Skin of body (tissue), 2 donors: ENCODE measurements around the gene RAB3IL1. TPM values are rescaled to one million over a fixed set of nuclear protein-coding genes. Genes with fewer than 3 reads are reported as not detected.

Experiments used
- DNase-seq: peaks from one replicate; lab custom pipeline; 2025; lab: John Stamatoyannopoulos, UW
- total RNA-seq: library from RNA; depleted of rRNA; stranded (reverse); fragments of >200 nt; gene quantifications from one replicate; pipeline ENCODE4 v1.2.3, GENCODE V29; 2014

RAB3IL1 gene
- total RNA-seq, 1 donor from 2014 or later: 11.1 TPM

DNA sequence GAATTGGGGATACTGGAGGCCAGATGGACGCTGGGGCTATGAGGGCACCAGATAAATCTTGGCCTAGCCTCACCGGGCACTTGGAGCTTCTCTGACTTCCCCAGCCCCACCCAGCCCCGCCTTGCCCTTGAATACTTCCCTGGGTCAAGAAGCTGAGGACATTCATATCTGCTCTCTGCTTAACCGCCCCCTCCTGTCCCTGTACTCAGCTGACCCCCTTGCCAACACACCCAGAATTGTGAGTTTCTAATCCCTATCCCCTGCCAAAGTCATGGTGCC is 48.0 kb downstream of the RAB3IL1 start:
- no peak for DNase-seq

DNA sequence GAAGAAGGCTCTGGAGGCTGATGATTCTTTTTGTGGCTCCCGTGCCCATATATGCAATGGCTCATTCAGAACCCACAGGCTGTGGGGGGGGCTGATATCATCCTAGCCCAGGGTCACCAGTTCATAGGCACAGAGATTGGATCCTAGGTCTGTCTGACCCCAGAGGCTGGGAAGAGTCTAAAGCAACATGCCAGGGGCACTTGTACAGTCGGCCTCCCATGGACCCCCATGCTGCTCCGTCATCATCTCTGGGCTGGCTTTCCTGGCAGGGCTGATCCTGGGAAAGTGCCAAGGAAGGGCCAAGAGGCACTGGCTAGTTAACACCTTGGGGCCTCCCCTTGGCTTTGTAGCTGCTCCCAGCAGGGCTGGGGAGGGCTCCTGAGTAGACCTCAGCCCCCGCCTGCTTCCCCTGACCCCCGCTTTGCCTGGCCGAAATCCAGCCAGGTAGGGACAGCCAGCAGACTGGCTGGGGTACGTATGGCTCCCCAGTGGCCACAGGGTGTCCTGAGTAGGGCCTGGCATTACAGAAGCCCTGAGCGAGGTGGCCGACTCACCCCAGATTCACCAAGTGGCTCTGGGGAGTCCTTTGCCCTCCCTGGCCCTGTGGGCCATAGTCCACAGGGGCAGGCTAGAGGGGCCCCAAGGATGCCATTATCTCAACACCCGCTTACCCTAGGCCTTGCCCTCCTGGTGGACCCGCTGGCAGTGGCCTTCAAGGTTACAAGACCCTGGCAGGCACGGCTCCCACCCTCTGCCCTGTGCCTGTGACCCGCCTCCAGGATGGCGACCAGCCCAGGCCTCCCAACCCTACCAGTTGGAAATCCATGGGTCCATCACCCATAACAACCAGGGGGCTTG is 48.6 kb downstream of the RAB3IL1 start:
- DNase-seq: no peak

DNA sequence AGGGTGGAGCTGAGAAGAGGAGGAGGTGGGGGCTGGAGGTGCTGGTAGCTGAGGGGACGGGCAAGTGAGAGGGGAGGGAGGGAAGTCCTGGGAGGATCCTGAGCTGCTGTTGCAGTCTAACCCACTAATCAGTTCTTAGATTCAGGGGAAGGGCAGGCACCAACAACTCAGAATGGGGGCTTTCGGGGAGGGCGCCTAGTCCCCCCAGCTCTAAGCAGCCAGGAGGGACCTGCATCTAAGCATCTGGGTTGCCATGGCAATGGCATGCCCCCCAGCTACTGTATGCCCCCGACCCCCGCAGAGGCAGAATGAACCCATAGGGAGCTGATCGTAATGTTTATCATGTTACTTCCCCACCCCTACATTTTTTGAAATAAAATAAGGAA is 50.4 kb downstream of the RAB3IL1 start:
- DNase-seq: no peak

DNA sequence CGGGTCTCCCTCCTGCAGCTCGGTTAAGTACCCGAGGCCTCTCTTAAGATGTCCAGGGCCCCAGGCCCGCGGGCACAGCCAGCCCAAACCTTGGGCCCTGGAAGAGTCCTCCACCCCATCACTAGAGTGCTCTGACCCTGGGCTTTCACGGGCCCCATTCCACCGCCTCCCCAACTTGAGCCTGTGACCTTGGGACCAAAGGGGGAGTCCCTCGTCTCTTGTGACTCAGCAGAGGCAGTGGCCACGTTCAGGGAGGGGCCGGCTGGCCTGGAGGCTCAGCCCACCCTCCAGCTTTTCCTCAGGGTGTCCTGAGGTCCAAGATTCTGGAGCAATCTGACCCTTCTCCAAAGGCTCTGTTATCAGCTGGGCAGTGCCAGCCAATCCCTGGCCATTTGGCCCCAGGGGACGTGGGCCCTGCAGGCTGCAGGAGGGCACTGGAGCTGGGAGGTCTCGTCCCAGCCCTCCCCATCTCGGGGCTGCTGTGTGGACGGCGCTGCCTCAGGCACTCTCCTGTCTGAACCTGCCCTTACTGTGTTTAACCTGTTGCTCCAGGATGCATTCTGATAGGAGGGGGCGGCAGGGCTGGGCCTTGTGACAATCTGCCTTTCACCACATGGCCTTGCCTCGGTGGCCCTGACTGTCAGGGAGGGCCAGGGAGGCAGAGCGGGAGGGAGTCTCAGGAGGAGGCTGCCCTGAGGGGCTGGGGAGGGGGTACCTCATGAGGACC is 51.0 kb downstream of the RAB3IL1 start:
- DNase-seq: no peak

DNA sequence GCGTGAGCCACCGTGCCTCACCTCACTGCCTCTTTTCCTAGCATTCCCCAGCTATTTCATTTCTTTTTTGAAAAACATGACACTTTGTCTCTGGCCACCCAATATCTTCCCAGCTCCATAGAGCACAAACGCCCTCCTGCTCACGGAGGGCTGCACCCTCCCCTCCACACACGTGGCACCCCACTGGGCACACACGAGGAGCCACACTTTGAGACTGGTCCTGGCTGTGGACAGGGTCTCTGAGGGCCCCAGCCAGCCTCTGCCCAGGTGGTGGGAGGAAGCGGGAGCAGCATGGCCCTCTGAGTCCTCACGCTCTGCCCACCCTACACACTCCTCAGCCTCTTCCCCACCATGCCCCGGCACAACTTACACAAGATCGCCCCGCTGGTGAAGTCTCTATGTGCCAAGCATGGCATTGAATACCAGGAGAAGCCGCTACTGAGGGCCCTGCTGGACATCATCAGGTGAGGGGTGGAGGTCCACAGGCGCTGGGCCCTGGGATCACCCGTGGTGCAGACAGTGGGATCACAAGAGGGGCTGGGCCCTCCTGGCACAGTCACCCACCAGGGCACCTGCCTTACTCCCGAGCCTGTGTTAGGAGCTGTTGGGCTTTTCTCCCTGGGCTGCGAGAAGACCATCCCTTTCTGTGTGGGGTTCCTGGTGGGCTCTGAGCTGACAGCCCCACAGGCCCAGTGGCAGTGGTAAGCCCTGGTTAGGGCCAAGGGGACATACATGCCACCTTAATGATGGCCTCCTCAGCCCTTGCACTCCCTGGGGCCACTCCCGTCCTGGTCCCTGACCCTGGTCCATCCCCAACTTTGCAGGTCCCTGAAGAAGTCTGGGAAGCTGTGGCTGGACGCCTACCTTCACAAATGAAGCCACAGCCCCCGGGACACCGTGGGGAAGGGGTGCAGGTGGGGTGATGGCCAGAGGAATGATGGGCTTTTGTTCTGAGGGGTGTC is 52.3 kb downstream of the RAB3IL1 start:
- no peak for DNase-seq

DNA sequence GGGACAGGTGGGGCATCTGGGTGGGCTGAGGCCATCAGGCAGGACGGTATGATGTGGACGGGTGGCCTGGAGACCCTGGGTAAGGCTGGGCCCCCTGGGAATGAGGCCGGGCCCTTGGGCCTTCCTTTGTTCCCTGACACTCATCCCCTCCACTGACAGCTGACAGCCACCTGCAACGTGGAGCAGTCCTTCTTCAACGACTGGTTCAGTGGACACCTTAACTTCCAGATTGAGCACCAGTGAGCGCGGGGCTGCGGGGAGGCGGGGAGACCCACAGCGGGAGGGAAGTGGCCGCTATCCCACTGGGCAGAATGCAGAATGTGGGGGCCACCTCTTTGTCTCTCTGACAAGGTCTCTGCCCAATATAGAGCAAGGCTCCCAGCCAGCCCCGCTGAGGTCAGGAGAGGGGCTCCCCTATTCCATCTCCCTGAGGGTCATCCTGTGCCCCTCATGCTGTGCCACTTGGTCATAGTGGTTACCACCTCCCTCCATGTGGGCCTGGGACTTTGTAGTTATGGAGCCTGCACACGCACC is 53.8 kb downstream of the RAB3IL1 start:
- no peak for DNase-seq

DNA sequence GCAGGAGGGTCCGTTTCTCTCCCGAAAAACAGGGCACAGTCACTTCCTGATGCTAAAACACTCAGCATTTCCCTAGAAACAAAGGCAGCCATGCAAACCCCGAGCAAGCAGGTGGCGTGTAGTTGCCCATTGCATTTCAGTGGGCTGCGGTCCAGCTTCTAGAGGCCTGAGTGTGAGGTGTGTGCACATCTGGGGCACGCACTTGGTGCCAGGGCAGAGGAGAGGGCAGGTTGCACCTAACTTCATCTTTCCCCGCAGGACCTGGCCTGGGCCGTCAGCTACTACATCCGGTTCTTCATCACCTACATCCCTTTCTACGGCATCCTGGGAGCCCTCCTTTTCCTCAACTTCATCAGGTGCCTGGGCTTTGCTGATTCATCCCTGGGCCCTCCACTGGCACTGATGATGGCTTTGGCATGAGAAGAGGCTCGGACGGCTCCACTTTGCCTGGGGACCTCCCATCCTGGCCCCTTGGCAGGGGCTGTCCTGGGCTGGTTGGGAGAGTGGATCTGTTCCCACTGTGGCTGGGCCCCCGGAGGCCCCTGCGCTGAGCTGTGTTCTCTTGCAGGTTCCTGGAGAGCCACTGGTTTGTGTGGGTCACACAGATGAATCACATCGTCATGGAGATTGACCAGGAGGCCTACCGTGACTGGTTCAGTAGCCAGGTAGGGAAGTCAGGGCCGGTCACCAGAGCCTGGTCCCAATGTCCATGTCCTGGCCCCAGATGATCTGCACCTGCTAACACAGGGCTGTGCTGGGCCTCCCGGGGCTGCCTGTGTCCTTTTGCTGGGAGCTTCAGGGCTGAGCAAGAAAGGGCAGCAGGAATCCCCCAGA is 54.4 kb downstream of the RAB3IL1 start:
- DNase-seq: no peak

DNA sequence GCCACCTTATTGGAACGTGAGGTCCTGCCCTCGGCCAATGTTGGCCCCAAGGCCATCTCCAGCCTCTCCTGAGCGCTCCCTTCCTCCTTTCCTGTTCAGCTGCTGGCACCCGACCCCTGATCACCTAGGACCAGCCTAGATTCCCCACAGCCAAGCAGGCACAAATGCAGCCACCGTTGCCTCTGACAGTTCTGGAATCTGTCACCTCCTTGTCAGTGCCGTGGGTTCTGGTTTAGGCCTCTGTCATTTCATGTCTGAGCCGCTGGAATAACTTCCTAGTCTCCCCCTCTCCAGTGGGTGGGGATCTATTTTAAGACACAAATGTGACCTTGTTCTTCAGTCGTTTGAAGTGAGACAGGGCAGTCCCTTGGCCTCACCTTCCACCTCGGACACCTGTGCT is 55.7 kb downstream of the RAB3IL1 start:
- DNase-seq: no peak

DNA sequence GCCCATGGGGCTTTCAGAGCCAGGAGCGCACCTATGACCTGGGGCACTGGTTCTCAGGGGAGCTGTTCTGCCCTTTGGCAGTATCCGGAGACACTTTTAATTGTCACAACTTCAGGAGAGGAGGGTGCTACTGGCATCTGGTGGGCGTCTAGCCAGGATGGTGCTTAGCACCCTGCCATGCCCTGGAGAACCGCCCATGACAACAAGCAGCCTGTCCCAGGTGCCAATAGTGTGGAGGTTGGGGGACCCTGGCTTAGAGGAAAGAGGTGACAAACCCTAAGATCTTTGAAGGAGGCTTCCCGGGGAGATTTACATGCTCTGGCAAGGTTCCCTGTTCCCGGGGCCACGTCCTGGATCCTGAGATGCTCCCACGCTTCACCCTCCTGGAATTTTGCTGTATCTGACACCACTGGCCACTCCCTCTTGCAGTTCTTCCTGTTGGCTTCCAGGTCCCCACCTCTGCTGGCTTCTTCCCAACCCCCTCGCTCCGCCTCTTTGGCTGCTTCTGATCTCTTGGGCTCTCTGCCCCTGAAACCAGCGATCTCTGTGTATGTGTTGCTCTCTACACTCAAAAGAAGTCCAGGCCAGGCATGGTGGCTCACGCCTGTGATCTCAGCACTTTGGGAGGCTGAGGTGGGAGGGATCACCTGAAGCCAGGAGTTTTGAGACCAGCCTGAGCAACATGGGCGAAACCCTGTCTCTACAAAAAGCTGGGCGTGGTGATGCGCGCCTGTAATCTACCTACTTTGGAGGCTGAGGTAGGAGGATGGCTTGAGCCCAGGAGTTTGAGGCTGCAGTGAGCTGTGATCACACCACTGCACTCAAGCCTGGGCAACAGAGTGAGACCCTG is 57.1 kb downstream of the RAB3IL1 start:
- no peak for DNase-seq

DNA sequence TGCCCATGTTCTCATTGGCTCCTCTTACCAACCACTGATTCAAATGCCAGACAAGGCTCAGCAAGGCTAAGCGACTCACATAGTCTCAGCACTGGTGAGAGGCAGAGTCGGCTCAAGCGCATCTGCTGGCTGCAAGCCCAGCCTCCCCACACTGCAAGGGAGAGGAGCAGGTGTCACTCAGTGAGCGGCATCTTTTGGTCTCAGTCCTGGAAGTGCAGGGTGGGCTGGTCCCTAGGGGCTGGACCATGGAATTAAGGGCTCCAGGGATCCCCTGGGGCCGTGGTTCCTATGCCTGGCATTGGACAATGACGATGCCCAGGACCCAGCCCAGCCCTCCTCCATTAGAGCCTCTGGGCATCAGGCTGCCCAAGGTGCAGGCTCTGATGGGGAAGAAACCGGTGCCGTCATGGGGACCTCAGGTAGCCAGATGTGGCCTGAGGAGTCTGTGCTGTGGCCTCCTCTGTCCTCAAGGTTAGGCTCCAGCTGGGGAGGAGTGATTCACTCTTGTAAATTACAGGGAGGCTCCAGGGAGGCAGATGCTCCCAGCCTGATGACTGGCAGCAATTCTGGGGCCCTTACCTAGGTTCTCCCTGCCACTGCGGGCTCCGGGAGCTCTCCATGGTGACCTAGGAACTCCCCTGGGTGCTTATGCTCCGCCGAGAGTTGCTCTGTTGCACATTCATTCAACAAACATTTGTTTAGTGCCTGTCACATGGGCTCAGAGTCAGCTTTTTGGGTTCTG is 61.3 kb downstream of the RAB3IL1 start:
- no peak for DNase-seq

DNA sequence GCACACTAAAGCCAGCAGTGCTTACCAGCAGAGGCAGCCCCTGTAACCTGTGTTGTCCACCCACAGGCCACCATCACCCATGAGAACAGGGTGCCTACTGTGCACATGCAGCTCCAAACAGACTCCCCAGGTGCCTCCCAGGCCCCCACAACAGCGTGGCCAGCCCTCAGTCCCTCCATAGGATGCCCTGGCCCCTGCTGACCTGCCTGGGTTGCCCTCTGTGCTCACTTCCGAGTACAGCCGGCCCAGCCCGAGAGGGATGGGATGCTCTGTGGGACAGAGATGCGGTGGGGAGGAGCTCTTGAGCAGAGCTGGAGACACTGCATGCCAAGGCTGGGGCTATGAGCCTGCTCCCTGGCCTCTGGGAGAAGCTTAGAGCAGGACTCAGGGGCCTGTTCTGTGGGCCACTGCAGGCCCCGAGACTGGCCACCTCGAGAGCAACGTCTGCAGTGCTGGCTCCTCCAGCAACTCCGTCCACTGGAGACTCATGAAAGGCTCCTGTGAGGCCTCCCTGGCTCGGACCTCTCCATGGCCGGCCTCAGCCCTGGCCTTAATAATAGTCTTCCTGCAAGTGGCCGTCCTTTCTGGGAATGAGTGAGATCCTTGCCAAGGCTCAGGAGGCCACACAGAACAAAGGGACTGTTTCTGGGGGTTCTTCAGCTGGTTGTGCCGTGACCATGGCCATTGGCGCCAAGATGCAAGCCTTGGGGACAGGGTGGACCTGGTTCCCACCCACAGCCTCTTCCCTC is 62.2 kb downstream of the RAB3IL1 start:
- no peak for DNase-seq

DNA sequence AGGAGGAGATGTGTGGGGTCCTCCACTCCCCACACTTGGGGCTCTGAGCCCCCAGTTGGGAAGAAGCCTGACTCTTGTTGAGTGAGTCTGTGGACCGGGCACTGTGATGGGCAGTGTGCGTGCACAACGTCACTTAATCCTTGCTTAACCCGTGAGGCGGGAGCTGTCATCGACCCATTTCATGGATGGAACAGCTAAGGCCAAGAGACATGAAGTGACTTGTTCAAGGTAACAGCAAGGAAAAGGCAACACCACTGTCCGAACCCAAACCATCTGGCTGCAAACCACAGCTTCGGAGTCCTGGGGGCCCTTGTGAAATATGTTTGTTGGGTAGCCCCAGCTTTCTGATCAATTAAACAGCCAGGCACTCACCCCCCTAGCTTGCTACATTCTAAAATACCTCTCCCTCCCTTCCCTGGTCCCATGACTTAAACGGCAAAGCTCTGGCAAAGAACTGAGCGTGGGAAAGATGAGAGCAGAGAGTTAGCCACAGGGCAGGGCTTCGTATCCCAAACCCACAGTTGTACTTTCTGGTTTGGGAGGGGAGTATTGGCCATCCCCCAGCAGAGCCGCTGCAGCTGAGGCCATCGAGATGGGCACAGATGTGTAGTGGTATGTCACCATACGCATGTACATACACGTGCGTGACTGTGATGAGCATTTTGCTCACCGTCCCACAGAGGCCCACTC is 63.0 kb downstream of the RAB3IL1 start:
- no peak for DNase-seq

DNA sequence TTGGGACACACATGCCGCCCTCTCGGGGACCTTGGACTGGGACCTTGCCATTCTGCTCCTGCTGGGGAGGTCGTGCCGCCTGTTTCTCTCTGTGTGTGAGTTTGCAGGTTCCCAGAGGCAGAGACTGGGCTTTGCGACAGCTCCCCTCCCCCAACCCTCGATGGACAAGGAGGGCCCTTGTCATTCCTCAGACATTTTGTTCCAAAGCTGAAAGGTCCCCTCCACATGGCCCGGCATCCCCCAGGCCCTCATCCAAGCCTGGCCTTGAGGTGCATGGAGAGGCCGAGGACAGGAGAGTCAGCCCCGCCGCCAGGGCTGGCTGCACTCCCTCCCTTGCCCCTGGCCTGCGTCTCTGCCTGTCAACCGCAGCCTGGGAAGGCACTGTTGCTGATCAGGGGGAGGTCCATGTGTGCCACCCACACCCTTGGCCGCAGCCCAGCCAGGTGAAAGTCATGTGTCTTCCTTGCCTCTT is 63.6 kb downstream of the RAB3IL1 start:
- no peak for DNase-seq

DNA sequence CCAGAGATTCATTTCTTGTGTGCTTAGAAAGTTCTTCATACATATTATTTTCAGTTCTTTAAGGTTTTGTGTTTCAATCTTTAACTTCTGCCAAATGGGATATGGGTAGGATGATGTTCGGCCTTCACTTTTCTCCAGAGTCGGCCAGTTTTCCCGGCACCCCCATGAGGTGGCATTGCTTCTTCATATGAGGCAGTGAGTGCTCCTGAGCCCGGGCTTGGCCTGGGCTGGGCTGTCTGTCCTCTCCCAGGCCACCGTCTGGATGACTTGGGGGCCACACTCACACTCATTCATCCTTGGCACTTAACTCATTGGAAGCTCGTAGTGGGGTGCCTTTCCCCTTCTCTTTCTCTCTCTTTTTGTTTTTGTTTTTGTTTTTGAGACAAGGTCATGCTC is 65.5 kb downstream of the RAB3IL1 start:
- no peak for DNase-seq

DNA sequence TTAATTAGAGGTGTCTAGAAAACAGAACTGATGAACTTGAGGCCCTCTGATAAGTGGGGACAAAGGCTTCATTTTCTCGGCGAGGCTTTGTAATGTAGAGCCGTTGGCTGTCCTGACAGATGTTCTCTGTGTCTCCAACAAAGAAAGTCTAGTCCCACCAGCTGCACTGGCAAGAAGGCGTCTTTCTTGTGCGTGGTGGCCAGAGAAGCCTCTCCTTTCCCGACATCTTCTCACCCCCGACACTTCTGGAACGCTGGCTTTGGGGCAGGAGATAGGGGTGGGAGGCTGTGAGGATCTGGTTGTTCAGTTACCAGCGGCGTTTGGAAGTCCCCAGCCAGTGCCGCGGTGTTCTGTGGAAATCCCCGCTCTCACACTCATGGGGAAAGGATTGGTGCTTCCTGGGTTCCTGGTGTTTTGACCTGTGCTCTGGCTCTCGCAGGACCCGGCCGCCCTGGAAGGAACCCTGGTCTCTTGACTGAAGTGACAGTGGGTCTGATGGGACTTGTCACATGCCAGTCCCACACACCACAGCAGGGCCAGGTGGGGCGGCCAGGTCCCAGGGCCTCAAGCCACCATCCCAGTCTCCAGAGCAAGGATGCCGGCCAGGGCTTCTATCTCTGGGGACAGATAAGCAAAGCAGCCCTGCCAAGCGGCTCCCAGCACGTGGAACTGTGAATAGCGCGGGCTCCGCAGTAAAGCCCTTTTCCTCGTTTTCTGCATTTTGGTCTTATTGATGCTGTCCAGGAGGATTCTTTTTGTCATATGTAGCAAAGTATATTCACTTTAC is 66.1 kb downstream of the RAB3IL1 start:
- DNase-seq: no peak

DNA sequence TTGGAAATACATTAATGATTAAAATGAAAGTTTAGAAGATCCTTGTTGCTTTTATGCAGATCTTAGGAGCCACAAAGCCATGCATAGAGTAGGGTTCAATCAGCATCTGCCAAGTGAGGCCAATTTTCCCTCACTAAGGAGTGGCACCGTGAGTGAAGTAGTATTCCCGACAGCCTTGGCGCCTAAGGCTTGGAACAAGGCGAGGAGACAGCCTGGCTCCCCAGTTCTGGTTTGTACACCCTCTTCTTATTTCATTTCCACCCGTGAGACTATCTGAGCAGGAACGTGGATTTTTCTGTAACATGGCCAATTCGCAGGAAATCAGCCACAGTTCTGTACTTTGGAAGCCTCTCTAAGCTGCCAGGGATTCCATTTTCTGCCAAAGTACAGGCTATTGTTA is 66.7 kb downstream of the RAB3IL1 start:
- no peak for DNase-seq

DNA sequence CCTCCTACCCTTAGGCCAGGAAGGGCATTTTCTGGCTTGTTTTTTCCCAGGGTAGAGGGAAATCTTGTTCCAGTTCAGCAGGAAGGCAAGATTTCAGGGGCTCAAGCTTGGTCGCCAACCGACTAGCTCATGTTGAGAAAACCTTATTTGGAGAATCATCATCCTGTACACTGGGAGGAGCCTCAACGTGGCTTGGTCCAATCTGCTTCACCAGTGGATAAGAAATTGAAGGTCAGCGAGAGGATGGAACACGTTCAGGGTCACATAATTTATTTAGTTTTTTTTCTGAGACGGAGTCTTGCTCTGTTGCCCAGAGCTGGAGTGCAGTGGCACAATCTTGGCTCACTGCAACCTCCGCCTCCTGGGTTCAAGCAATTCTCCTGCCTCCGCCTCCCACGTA is 68.7 kb downstream of the RAB3IL1 start:
- DNase-seq: no peak
